Mucosa of gallbladder (tissue), 1 donor: ENCODE measurements around the gene TCF15. TPM values are rescaled to one million over a fixed set of nuclear protein-coding genes. Genes with fewer than 3 reads are reported as not detected.

Source experiments
- DNase-seq: peaks from one replicate; pipeline ENCODE4 v3.0.0-alpha.2; 2020; ENCODE audit warnings: low spot score
- total RNA-seq: library from RNA; stranded (reverse); gene quantifications from one replicate; pipeline ENCODE4 v1.2.1, GENCODE V29; 2021
- donor health status: DM: no; HTN: no; CAD: no.

The TCF15 gene
- total RNA-seq, 1 donor from 2014 or later, result 0.37 TPM

- DNase-seq, result no peak
These were observed 1.7 kb upstream of the TCF15 start for GRCh38 chr20:611843-612185.

DNA sequence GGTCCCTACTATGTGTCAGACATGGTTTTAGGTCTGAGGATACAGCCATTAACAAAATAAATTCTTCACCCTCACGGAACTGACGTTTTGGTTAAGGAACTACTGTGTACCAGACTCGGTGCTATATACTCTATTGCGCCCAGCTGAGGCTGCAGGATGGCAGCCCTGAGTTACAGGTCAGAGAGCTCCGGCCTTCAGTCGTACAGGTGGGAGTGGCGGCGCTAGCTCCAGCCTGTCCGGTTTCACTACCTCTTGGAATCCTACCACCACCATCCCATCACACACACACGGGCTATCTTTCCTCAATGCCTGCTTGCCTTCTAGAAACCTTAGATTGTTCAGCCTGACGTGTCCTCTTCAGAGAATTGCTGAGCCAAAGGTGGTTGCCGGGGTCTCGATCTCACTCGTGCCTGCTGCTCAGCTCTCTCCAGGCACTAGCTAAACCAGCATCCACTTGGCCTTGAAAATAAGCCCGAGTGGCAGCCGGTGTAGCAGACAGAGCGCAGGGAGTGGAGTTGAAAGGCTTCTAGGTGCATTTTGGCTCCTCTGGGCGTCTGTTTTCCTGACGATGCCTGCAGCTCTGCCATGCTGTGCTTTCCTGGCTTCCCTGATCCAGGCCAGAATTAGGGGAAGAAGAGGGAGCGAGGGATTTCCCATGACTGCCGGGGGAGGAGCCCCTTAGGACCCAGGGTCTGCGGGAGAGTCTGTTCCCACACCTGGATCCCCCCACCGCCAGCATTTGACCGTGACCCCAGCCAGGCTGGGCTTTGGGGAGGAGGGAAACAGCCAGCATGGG, 1.1 kb upstream of the TCF15 start:
- no peak for DNase-seq

GRCh38 chr20:609371-609964, 641 bp downstream of the TCF15 start:
- no peak for DNase-seq

DNA sequence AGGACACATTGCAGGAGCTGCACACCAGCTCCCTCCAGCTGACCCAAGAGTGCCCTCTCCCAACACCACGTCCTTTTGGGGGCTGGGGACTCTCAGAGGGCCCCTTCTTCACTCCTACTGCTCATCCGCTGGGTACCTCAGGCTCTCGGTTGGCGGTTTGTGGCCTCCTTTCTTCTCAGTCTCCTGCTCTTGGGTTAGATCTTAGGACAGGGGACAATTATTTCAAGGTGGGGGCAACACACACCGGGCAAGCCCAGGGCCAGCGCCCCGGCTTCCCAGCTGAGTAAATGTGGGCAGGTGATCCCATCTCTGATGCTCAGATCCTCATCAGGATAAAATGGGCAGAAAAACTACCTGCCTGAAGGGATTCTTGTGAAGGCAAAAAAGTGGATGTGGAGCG, 1.1 kb downstream of the TCF15 start:
- DNase-seq, result no peak

- no peak for DNase-seq
These were observed 2.6 kb downstream of the TCF15 start for GRCh38 chr20:607476-607875.

GRCh38 chr20:605237-605636, 4.9 kb downstream of the TCF15 start:
- no peak for DNase-seq

- no peak for DNase-seq
These were observed 6.9 kb downstream of the TCF15 start for GRCh38 chr20:603116-603640.

DNA sequence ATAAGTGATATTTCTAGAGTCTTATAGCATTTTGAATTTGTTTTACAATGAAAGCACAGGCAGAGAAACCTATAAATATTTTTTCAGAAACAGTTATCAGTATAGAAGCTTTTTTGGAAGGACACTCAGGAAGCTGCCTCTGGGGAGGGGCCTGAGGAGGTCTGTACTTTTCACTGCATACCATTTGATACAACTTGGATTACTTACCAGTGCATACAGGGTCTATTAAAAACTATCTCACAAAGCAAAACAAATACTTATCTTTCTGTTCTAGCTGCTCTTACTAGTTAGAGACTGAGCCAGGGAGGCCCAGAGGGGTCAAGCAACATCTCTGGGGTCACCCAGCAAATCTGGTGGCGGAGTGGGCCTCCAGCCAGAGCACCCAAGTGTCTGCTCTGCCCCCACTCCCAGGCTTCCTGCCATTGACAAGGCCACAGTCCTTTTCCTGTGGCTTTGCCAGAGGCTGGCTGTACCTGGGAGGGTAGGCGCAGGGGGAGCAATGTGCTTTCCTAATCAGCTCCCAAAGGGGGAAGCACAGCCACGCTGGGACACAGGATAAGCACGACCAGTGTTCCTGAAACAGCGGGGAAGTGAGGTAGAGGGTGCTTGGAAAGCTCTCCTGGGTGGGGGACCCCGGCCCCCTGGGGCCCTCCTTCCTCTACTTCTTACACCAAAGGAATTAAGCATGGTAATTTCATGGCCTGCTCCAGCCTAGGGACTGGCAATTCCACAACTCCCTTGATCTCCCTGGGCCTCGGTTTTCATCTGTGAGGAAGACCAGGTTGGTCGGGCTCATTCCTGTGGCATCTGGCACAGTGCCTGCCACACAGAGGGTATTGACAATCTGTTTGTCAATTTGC, 7.8 kb downstream of the TCF15 start:
- no peak for DNase-seq

DNA sequence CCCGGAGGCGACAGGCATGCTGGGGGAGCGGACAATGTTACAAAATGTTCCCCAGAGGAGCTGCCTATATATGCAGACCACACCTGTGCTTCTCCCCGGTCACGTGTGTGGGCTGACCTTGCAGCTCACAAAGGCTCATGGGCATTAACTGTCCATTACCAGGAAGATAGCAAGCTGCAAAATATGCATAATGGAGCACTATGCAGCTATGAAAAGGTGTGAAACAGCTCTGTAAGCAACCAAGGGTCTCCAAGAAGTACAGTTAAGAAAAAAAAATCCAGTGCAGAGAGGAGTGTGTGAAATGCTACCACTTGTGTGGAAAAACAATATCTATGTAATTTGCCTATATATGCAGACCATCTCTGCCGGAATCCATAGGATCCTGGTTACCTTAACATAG, 9.4 kb downstream of the TCF15 start:
- no peak for DNase-seq

DNA sequence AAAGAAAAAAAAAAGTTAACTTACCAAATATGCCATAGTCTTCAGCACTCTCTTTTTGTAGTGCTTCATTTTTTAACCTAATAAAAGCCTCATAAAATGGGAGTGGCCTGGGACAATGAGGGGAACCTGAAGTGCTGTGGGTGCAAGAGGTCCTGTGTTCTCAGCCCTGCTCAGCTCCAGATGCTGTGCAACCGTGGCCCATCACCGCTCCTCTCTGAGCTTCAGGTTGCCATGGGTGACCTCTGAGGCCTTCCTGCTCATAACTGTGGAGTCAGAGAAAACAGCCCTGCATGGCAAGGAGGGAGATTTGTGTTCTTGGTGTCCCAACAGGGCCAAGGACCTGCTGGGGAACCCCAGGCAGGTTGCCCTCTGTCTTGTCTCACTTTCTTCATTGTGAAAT, 10.0 kb downstream of the TCF15 start:
- no peak for DNase-seq

DNA sequence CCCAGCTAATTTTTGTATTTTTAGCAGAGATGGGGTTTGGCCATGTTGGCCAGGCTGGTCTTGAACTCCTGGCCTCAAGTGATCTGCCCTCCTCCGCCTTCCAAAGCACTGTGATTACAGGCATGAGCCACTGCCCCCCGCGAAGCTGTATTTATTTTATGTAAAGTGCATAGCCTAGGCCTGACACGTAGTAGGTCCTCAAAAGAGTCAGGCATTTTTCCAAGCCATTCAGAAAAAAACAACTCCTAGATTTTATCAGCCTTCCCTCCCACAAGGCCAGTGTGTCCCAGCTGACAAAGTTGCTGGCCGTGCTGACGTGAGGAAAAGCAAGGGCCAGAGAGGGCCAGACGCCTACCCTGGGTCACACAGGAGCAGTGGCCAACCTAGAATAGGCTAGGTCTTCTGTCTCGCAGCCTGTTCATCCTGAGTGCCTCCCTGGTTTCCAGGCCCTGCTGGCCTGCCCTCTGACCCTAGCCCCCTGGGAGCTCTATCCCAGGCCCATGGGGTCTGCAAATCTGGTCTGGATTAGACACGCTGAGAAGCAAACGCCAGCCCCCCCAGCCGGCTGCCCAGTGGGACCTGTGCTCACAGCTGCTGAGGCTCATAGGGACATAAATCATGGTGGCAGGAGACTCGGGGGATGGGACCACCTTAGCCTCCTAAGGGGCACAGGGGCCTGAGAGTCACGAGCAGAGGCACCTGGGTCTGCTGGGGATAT, 11.8 kb downstream of the TCF15 start:
- no peak for DNase-seq

- DNase-seq, result no peak
These were observed 12.5 kb downstream of the TCF15 start for GRCh38 chr20:597560-597959.

DNA sequence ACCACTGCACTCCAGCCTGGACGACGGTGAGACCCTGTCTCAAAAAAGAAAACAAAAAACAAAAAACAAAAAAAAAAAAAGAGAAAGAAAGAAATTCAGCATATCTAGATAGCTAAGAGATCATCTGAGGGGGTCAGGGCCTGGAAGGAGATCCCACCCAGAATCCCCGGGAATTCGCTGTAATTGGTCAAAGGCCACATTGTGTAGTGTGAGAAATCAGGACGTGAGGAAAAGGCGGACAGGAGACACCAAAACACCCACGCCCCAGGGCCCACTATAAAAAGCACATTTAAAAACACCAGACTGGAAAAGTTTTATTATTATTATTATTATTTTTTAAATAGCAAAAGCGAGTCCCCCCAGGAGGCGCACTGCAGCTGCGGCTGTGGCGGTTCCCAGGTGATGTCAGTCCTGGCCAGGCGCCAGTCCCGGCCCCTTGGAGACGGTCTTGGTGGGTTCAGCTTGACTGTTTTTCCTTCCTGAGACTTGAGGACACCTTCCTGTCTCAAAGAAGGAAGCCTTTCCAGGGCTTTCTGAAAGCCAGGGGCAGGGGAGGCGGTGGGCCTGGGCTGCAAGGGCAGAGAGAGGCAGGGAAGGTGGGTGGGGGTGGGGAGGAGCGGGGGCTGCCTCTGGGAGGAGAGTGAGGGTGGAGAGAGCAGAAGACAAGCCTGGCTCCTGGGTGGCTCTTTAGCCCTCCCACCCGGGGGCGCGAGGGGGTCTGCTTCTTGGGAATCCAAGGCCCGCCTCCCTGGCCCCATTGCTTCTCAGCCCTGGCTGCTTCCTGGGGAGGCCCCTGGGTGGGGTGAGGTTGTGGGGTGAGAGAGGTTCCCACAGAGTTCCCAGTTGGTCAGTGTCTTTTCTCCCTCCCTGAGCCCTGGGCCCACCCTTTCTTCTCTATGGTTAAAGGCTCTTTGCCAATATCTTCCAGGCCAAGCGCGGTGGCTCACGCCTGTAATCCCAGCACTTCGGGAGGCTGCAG, 14.5 kb downstream of the TCF15 start:
- no peak for DNase-seq

GRCh38 chr20:592506-592905, 17.6 kb downstream of the TCF15 start:
- no peak for DNase-seq

DNA sequence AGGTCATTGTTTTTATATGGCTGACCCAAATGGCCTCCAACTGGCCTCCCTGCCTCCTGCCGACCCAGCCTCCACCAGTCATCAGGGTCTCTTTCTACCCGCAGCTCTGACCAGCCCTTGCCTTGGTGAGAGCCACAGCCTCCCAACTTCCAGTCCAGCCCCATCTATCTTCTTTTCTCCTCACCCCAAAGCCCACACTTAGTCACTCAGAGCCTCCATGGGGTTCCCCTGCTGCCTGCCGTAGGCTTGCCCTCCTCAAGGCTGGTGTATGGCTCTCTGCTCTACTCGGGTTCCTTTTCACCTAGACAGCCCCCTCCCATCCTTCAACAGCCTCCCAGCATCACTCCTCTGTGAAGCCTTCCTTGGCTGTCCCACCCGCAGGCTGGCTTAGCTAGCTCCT, 18.2 kb downstream of the TCF15 start:
- no peak for DNase-seq

DNA sequence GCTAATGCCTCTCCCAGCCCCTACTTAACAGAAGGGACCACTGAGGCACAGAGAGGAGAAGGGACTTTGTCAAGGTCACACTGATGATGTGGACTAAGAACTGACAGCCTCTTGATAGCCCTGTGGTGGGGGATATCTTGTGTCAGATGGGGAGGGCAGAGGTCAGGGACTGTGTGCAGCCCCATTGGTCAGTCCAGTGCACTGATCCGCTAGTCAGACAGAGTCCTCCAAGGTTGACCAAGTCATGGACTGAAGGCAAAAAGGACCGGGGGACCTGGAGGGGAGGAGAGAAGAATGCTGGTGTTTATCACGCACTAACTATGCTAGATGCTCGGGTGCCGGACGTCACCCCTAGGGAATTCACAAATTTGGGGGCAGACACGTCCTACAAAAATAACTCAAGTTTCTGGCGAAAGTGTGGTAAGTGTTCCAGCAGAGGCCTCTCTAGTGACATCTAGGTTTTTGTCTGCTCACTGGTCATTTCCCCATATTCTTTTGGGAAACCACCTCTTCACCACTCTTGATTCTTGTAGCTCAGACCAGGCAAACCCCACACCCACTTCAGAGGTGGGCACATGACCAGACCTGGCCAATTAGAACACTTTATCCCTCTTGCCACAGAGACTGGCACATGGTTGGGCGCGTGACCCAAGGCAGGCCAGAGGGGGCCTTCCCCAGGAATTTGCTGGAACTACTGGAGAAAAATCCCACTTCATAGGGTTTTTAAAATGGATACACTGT, 21.0 kb downstream of the TCF15 start:
- DNase-seq, result no peak

DNA sequence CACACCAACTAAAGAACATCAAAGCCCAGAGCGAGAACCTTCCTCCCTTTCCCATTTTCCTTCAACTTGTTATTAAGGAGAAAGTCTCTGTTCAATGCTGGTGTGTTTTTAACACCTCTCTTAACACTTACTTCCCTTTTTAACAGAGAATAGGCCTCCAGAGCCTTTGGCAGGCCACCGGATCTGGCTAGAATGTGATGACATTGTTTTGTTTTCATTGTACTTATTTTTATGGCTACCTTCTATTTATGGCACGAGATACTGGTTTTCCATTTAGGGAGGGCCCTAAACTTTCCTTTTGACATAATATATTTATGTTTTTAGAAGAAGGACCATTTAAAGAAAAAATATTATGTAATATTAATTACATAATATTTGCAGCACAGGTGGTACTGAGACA, 21.6 kb downstream of the TCF15 start:
- DNase-seq, result no peak

DNA sequence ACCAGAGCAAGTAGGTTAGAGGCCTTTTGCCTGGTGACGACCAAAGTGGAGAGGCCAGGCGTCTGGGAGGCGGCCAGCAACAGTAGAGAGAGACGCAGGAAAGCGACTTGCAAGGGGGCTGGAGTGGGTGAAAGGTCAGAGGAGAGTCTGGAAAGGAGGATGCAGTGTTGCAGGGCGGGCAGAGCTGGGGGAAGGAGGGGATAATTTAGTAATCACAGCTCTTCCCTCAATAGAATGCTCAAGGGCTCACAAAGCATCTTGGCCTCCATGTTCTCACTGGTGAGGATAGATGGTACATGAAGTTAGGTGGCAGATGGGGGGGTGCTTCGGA, 25.2 kb downstream of the TCF15 start:
- no peak for DNase-seq

- no peak for DNase-seq
These were observed 25.7 kb downstream of the TCF15 start for GRCh38 chr20:584161-584970.
